Measurements from ENCODE around the gene COL2A1.

DNA sequence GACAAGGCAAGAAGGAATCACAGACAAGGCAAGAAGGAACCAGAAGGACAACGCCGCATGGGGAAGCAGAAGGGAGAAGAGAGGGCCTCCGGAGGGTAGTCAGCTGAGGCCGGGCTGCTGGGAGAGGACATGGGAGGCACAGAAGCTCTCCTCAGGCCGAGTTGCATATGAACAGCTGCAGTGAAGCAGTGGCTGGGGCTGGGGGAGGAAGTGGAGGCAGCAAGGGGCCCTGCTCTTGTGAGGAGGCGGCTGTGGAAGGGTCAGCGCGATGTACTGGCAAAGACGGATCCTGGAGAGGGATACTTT, 62.8 kb downstream of the COL2A1 start:
- TF ChIP-seq EZH2 (IDR thresholded peaks at IDR 0.05; ENCODE audit: borderline replicate concordance, low read length): no peak
- TF ChIP-seq, protein P1, sequence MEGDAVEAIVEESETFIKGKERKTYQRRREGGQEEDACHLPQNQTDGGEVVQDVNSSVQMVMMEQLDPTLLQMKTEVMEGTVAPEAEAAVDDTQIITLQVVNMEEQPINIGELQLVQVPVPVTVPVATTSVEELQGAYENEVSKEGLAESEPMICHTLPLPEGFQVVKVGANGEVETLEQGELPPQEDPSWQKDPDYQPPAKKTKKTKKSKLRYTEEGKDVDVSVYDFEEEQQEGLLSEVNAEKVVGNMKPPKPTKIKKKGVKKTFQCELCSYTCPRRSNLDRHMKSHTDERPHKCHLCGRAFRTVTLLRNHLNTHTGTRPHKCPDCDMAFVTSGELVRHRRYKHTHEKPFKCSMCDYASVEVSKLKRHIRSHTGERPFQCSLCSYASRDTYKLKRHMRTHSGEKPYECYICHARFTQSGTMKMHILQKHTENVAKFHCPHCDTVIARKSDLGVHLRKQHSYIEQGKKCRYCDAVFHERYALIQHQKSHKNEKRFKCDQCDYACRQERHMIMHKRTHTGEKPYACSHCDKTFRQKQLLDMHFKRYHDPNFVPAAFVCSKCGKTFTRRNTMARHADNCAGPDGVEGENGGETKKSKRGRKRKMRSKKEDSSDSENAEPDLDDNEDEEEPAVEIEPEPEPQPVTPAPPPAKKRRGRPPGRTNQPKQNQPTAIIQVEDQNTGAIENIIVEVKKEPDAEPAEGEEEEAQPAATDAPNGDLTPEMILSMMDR (IDR thresholded peaks at IDR 0.05; ENCODE audit: low read length): no peak
